NK-92 (cell line): ENCODE data around the gene SEPTIN12.

ENCODE experiments used
- DNase-seq: peaks from one replicate; lab custom pipeline; 2025; ENCODE audit not compliant: unreplicated experiment; lab: John Stamatoyannopoulos, UW

Gene SEPTIN12, protein sequence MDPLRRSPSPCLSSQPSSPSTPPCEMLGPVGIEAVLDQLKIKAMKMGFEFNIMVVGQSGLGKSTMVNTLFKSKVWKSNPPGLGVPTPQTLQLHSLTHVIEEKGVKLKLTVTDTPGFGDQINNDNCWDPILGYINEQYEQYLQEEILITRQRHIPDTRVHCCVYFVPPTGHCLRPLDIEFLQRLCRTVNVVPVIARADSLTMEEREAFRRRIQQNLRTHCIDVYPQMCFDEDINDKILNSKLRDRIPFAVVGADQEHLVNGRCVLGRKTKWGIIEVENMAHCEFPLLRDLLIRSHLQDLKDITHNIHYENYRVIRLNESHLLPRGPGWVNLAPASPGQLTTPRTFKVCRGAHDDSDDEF

GRCh38 chr16:4787627-4788482 is at the start of gene SEPTIN12:
Gene SEPTIN12 (minus strand): TSS chr16:4788345. CDS start chr16:4787645, 700 bp downstream.
- DNase-seq = no peak

DNA sequence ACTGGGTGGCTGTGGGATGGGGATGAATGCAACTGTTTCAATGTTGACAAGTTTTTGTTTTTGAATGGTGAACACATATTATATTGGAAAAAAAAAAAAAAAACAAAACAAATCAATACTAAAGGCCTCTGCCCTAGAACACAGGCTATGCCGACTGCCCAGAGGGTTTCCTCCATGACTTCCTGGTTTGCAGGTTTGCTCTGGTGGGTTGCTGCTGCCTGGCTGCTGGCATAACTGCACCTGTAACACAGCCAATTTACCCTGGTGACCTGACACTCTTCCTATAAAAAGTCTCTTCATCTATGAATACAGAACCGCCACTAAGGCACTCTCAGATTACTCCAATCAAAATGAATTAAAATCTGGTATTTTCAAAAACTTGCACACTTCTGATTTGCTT is 48.6 kb upstream of the SEPTIN12 start:
- no peak for DNase-seq

- DNase-seq = no peak
Observed at GRCh38 chr16:4833584-4833983, 45.4 kb upstream of the SEPTIN12 start.

- DNase-seq = no peak
Observed at GRCh38 chr16:4832698-4833343, 44.7 kb upstream of the SEPTIN12 start.

- no peak for DNase-seq
Observed at GRCh38 chr16:4831616-4832015, 43.5 kb upstream of the SEPTIN12 start.

- DNase-seq = no peak
Observed at GRCh38 chr16:4830408-4830807, 42.3 kb upstream of the SEPTIN12 start.

DNA sequence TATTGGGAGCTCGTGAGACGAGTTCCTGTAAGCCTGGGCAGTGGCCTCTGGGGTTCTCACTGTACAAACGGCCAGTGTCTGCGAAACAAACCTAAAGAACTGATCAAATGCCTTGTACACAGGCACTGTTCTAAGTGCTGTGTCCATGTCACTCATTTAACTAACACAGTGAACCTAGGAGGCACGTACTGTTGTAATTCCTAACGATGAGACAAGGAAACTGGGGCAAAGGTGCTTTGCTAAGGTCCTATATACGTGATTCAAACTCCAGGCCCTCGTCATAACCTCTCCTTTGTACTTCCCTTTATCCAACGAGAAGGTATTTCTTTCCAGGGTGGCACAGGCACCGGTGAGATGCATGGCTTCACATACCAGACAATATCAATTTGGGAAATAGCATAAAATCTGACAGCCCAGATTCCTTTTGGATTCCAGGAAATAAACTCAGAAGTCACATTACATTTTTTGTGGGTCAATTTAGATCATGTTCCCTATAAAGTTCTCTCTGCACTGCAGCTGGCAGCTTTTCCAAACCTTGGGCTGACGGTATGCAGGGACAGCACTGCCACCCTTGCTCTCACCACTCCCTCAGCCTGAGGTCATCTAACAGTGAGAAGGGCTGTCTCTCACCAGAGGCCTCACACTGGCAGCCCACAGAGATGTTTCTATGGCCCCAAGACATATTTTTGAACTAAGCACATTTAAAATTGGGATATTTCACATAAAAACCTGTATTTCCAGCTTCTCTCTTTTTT is 40.6 kb upstream of the SEPTIN12 start:
- DNase-seq = no peak

DNA sequence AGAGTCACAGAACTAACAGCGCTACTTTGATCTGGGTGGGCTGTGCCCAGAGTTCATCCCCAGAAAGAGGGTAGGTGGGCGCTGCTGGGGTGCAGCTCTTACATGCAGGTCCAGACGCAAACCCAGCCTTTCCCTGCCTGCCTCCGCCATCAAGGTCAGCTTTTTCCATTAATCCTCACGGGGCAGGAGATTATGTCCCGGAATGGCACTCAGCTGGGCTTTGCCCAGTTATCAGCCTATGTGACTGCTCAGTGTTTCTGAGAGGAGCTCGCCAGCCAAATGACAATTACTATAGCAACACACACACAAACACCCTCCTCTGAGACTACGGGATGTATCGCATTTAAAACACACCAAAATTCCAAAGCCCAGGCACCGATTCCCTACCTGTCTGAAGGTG is 38.8 kb upstream of the SEPTIN12 start:
- DNase-seq = no peak

- DNase-seq = no peak
Observed at GRCh38 chr16:4826526-4826925, 38.4 kb upstream of the SEPTIN12 start.

DNA sequence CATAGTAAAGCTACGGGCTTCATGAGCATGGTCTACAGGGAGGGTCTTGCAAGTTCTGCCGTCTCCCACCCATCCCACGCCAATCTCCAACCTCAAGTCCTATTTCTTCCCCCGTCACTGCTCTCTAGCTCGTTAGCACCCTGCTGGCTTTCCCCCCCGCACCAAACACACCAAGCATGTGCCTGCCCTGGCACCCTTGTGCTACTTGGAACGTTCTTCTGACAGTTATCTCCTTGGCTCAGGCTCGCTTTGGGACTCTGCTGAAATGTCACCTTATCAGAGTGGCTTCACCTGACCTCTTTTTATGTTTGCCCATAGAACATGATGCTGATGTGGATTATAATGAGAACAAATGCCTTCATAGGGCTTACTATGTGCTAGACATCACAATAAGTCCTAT is 37.1 kb upstream of the SEPTIN12 start:
- no peak for DNase-seq

GRCh38 chr16:4820652-4821051 is 32.5 kb upstream of the SEPTIN12 start:
- DNase-seq = no peak

GRCh38 chr16:4814542-4815173 is 26.5 kb upstream of the SEPTIN12 start:
- no peak for DNase-seq

- no peak for DNase-seq
Observed at GRCh38 chr16:4814046-4814445, 25.9 kb upstream of the SEPTIN12 start.

- DNase-seq = no peak
Observed at GRCh38 chr16:4813251-4814003, 25.3 kb upstream of the SEPTIN12 start.

GRCh38 chr16:4811773-4812172 is 23.6 kb upstream of the SEPTIN12 start:
- DNase-seq = no peak

GRCh38 chr16:4811242-4811641 is 23.1 kb upstream of the SEPTIN12 start:
- no peak for DNase-seq

DNA sequence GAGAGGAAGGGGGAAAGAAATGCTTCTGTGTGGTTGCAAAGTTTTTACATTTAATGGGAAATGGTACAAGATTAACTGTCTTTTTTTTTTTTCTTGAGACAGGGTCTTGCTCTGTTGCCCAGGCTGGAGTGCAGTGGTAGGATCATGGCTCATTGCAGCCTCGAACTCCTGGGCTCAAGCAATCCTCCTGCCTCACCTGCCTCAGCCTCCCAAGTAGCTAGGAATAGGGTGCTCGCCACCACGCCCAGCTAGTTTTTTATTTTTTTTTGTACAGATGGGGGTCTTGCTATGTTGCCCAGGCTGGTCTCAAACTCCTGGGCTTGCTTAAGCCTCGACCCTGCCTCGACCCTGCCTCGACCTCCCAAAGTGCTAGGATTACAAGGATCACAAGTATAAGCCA is 18.1 kb upstream of the SEPTIN12 start:
- no peak for DNase-seq

GRCh38 chr16:4805231-4805630 is 17.1 kb upstream of the SEPTIN12 start:
- DNase-seq = no peak

DNA sequence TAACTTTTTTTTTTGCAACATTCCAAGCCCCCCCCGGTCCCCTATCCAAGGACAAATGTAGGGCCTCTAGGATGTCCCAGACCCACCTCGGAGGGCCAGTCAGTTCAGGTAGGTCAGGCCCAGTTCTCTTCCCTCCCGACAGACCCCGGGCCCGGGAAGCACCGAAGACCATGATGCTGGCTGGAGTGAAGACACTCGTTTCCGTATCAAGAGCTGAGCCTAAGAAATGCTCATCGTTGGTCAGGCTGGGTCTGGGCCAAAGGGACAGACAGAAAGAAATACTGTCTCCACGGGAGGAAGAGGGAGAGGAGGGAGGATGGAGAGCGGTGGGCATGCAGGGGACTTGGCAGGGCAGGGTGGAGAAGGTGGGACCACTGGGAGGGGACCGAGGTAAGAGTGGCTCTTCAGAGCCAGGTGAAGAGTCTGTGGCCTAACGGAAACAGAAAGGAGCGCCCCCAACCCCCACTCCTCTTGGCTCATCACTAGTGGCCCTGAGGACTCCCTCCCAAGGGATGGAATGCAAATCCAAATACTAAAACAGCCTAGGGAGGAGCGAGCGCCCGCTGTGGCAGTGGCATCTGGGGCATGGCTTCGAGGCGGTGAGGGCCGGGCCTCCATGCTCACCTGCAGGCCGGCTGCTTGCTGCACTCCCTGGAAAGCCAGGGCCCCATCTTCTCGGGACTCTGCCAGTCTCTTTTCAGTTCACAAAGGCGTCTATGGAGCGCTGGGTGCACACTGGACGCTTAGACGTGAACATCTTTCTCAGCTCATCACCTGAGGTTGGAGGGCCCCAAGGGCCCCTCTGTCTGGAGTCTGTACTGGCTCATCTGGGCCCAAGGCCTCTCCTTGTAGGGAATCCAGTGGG is 16.0 kb upstream of the SEPTIN12 start:
- no peak for DNase-seq
